ENCODE results near the gene CFAP74.

The CFAP74 gene

DNA sequence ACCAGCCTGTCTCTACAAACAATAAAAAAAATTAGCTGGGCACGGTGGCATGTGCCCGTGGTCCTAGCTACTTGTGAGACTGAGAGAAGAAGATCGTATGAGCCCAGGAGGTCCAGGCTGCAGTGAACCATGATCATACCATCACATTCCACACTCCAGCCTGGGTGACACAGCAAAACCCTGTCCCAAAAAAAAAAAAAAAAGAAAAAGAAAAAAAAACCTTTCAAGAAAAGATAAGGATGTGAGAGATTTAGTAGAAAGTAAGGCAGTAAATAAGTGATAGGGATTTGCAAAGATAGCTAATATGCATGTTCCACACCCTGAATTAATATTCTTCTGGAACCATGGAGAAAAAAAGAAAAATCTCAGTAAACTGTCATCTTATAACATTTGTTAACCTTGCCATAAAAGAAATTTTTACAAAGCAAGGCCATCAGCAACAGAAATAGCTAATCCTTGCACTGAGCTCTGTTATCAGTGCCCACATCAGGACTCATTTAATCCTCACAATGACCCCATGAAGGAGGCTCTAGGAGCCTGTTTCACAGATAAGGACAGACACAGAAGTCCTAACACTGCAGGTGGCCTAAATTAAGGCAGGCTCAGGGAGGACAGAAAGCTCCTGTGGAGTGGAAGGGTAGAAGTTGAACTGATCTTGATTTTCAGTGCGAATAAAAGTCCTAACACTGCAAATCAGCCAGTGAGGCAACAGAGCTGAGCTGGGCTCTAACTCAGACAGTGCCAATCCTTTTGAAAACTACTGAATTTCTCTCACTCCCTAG lies 120.3 kb downstream of the CFAP74 start:
- Histone ChIP-seq H3K27me3 (ENCODE audit: control insufficient read depth, insufficient read depth, low read length, poor library complexity, severe bottlenecking) (no peaks in the 10 kb centered on the region), H3K4me3 (ENCODE audit: insufficient read depth, low read depth, low read length) (no peak overlapping the region), H3K36me3 (ENCODE audit: control insufficient read depth, insufficient read depth, low read length) (no peaks in the 10 kb centered on the region), H3K27ac (ENCODE audit: insufficient read depth, low read depth, low read length, poor library complexity, severe bottlenecking) (no peak overlapping the region), H3K4me1 (ENCODE audit: control insufficient read depth, insufficient read depth, low read length) (peaks cover 7% of the 10 kb centered on the region), H3K9me3 (ENCODE audit: control insufficient read depth, low read length) (no peaks in the 10 kb centered on the region)
- WGBS, 2 experiments = 75 to 85% methylated on average over 4 of the region's 4 CpGs

DNA sequence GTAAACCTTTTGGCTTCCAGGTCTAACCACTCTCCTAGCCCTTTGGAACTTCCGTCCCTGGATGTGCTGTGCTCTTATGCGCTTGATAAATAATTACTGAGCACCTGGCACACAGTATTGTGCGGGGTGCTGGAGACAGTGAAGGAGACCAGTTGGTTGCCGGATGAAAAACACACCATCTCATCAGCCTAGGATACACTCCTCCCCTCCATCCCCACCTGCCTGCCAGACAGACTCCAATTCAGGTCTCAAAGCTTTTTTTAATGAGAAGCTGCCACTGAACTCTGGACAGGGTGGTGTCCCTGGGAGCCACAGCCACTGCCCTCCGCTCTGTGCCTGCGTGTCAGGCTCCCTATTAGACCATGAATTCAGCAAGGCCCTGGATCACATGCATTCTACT lies 121.9 kb downstream of the CFAP74 start:
- WGBS, 2 experiments = 92 to 94% methylated on average over 6 of the region's 6 CpGs
- no peak overlapping the region for H3K27ac ChIP-seq (ENCODE audit: insufficient read depth, low read depth, low read length, poor library complexity, severe bottlenecking)
- no peaks in the 10 kb centered on the region for H3K9me3 ChIP-seq (ENCODE audit: control insufficient read depth, low read length)
- H3K27me3 ChIP-seq (ENCODE audit: control insufficient read depth, insufficient read depth, low read length, poor library complexity, severe bottlenecking) = no peaks in the 10 kb centered on the region
- peaks cover under 1% of the 10 kb centered on the region for H3K36me3 ChIP-seq (ENCODE audit: control insufficient read depth, insufficient read depth, low read length)
- H3K4me3 ChIP-seq (ENCODE audit: insufficient read depth, low read depth, low read length) = no peak overlapping the region
- peaks cover 7% of the 10 kb centered on the region for H3K4me1 ChIP-seq (ENCODE audit: control insufficient read depth, insufficient read depth, low read length)

DNA sequence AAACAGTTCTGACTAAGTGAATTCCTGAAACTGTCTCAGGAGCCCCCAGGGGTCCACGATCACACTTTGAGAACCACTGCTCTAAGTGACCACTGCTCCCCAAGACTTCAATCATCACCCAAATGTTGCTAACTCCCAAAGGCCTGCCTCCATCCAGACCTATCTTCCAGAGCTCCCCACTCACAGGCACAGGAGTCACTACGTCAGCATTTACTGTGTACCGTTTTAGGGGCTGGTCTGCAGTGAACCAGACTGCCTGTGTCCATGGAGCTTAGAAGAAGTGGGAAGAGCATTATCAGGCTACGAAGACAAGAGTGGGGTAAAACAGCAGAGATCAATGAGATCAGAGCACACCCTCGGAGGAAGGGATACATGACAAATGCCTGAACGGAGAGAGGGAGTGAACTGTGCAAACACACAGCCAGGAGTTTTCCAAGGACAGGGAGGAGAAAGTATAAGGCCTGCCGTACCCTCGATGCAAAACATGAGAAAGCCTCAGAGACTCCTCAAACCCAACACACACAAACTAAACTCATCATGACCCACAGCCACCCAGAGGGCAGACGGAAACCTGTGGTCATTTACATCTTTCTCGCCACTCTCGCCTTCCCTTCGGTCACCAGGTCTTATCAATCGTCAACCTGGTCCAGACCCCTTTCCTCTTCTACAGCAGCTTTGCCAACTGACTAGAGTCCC lies 122.8 kb downstream of the CFAP74 start:
- H3K4me1 ChIP-seq (ENCODE audit: control insufficient read depth, insufficient read depth, low read length) = peaks cover 7% of the 10 kb centered on the region

DNA sequence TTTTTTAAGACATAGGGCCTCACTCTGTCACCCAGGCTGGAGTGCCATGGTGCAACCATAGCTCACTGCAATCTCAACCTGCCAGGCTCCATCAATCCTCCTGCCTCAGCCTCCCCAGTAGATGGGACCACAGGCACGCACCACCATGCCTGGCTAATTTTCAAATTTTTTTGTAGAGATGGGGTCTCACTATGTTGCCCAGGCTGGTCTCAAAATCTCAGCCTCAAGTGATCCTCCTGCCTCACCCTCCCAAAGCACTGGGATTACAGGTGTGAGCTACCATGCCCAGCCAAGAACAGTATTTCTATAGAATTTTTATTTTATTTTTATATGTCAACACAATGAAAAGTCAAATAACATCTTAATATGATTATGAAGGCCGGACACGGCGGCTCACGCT lies 123.6 kb downstream of the CFAP74 start:
- Histone ChIP-seq H3K27me3 (ENCODE audit: control insufficient read depth, insufficient read depth, low read length, poor library complexity, severe bottlenecking) (no peaks in the 10 kb centered on the region), H3K9me3 (ENCODE audit: control insufficient read depth, low read length) (no peaks in the 10 kb centered on the region), H3K36me3 (ENCODE audit: control insufficient read depth, insufficient read depth, low read length) (peaks cover 18% of the 10 kb centered on the region), H3K4me3 (ENCODE audit: insufficient read depth, low read depth, low read length) (no peak overlapping the region), H3K4me1 (ENCODE audit: control insufficient read depth, insufficient read depth, low read length) (peaks cover 7% of the 10 kb centered on the region), H3K27ac (ENCODE audit: insufficient read depth, low read depth, low read length, poor library complexity, severe bottlenecking) (no peak overlapping the region)
- 96 to 98% methylated on average over 5 of the region's 5 CpGs for WGBS, 2 experiments

More for the DNA sequence above, 122.8 kb downstream of the CFAP74 start:
- WGBS, 2 experiments = 85 to 87% methylated on average over 13 of the region's 13 CpGs
- H3K4me3 ChIP-seq (ENCODE audit: insufficient read depth, low read depth, low read length) = no peak overlapping the region
- H3K27ac ChIP-seq (ENCODE audit: insufficient read depth, low read depth, low read length, poor library complexity, severe bottlenecking) = no peak overlapping the region
- peaks cover 10% of the 10 kb centered on the region for H3K36me3 ChIP-seq (ENCODE audit: control insufficient read depth, insufficient read depth, low read length)
- no peaks in the 10 kb centered on the region for H3K9me3 ChIP-seq (ENCODE audit: control insufficient read depth, low read length)
- H3K27me3 ChIP-seq (ENCODE audit: control insufficient read depth, insufficient read depth, low read length, poor library complexity, severe bottlenecking) = no peaks in the 10 kb centered on the region

DNA sequence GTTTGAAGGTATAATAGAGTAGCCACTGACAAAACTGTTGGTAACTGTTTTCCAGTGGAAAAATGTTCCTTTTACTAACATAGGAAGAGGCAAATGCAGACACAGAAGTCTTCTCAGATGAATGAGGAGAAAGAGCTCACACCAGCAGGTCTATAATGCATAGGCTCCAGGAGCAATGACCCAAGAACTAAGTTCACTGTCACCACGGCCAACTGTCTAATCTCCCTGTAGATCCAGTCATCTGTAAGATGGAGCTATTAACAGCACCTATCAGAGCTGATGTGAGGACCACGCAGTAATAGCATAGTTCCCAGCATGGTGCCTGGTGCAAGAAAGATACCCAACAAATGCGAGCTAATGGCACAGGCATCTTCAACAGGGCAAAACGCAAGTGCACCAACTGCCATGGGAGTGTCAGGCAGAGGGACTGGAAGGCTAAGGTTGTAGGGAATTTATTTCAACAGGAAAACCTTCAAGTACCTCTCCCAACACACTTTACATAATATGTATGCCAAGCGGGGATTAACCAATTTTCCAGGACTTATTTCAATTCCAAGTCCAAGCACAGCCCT lies 125.6 kb downstream of the CFAP74 start:
- Histone ChIP-seq H3K27ac (ENCODE audit: insufficient read depth, low read depth, low read length, poor library complexity, severe bottlenecking) (no peak overlapping the region), H3K27me3 (ENCODE audit: control insufficient read depth, insufficient read depth, low read length, poor library complexity, severe bottlenecking) (no peaks in the 10 kb centered on the region), H3K36me3 (ENCODE audit: control insufficient read depth, insufficient read depth, low read length) (peaks cover 23% of the 10 kb centered on the region), H3K4me3 (ENCODE audit: insufficient read depth, low read depth, low read length) (no peak overlapping the region), H3K4me1 (ENCODE audit: control insufficient read depth, insufficient read depth, low read length) (peaks cover 7% of the 10 kb centered on the region), H3K9me3 (ENCODE audit: control insufficient read depth, low read length) (no peaks in the 10 kb centered on the region)
- 82 to 85% methylated on average over 5 of the region's 5 CpGs for WGBS, 2 experiments

DNA sequence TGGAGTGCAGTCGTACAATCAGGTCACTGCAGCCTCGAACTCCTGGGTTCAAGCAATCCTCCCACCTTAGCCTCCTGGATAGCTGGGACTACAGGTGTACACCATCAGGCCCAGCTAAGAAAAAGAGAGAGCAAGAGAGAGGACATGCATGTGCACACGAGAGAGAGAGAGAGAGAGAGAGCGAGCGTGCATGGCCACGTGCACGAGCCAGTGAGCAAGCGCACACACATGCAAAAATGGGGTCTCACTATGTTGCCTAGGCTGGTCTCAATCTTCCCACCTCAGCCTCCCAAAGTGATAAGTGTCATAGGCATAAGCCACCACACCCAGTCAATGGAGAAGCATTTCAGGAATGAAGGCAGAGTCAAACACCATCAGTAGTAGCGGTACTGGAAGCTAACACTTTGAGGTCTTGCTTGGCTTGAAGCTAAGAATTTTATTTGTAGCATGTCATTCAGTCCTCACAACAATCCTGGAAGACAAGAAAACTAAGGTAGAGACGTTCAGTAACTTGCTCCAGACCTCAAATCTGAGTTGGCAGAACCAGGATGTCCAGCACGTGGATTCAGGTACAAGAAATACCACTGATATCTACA lies 127.2 kb downstream of the CFAP74 start:
- H3K4me1 ChIP-seq (ENCODE audit: control insufficient read depth, insufficient read depth, low read length) = peaks cover 1% of the 10 kb centered on the region
- H3K9me3 ChIP-seq (ENCODE audit: control insufficient read depth, low read length) = no peaks in the 10 kb centered on the region
- whole genome bisulfite sequencing, 2 experiments = 93 to 97% methylated on average over 11 of the region's 11 CpGs
- no peaks in the 10 kb centered on the region for H3K27me3 ChIP-seq (ENCODE audit: control insufficient read depth, insufficient read depth, low read length, poor library complexity, severe bottlenecking)
- no peak overlapping the region for H3K27ac ChIP-seq (ENCODE audit: insufficient read depth, low read depth, low read length, poor library complexity, severe bottlenecking)
- peaks cover 23% of the 10 kb centered on the region for H3K36me3 ChIP-seq (ENCODE audit: control insufficient read depth, insufficient read depth, low read length)
- no peak overlapping the region for H3K4me3 ChIP-seq (ENCODE audit: insufficient read depth, low read depth, low read length)

DNA sequence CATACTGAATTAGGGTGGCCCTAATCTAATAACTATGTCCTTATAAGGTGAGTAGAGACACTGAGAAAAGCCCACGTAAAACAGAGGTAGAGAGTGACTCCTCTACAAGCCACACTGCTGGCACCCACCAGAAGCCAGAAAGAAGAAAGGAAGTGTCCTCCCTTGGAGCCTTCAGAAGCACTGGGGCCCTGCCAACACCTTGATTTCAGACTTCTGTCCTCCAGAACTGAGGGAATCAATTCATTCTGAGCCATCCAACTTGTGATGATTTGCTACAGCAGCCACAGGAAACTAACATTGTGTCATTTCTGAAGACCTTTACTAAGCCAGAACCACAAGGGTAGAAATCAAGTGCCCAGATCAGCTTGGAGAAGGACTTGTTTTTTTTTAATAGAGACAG lies 127.7 kb downstream of the CFAP74 start:
- no peaks in the 10 kb centered on the region for H3K4me1 ChIP-seq (ENCODE audit: control insufficient read depth, insufficient read depth, low read length)
- no peaks in the 10 kb centered on the region for H3K27me3 ChIP-seq (ENCODE audit: control insufficient read depth, insufficient read depth, low read length, poor library complexity, severe bottlenecking)
- H3K36me3 ChIP-seq (ENCODE audit: control insufficient read depth, insufficient read depth, low read length) = peaks cover 23% of the 10 kb centered on the region
- no peak overlapping the region for H3K27ac ChIP-seq (ENCODE audit: insufficient read depth, low read depth, low read length, poor library complexity, severe bottlenecking)
- WGBS, 2 experiments = 95% methylated on average over 1 of the region's 1 CpG
- no peak overlapping the region for H3K4me3 ChIP-seq (ENCODE audit: insufficient read depth, low read depth, low read length)
- no peaks in the 10 kb centered on the region for H3K9me3 ChIP-seq (ENCODE audit: control insufficient read depth, low read length)

DNA sequence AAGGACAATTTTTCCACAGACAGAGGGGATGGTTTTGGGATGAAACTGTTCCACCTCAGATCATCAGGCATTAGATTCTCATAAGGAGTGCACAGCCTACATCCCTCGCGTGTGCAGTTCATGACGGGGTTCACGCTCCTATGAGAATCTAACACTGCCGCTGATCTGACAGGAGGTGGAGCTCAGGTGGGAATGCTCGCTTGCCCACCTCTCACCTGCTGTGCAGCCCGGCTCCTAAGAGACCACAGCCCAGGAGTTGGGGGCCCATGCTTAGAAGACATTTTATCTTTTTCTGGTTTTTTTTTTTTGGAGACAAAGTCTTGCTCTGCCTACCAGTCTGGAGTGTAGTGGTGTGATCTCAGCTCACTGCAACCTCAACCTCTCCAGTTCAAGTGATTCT lies 128.7 kb downstream of the CFAP74 start:
- H3K4me1 ChIP-seq (ENCODE audit: control insufficient read depth, insufficient read depth, low read length) = no peaks in the 10 kb centered on the region
- H3K27ac ChIP-seq (ENCODE audit: insufficient read depth, low read depth, low read length, poor library complexity, severe bottlenecking) = no peak overlapping the region
- H3K4me3 ChIP-seq (ENCODE audit: insufficient read depth, low read depth, low read length) = no peak overlapping the region
- H3K36me3 ChIP-seq (ENCODE audit: control insufficient read depth, insufficient read depth, low read length) = peaks cover 26% of the 10 kb centered on the region
- 95 to 96% methylated on average over 7 of the region's 7 CpGs for WGBS, 2 experiments
- no peaks in the 10 kb centered on the region for H3K27me3 ChIP-seq (ENCODE audit: control insufficient read depth, insufficient read depth, low read length, poor library complexity, severe bottlenecking)
- no peaks in the 10 kb centered on the region for H3K9me3 ChIP-seq (ENCODE audit: control insufficient read depth, low read length)

DNA sequence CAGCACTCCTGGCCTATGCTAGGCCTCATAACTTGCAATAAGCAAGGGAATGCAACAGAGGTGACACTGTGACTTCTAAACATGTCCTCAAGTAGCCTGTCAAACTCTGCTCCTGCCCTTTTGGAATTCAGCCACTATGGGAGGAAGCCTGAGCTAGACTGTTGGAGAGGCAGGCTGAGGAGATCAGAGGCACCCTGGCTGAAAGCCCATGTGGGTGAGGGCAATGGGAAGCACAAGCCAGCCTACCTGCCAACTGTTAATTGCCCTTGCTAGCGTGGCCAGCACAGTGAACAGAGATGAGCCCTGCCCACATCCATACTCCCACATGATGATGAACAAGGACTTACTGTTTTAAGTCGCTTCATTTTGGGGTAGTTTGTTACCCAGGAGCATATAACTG lies 130.4 kb downstream of the CFAP74 start:
- WGBS, 2 experiments = 94 to 97% methylated on average over 2 of the region's 2 CpGs
- Histone ChIP-seq H3K4me1 (ENCODE audit: control insufficient read depth, insufficient read depth, low read length) (no peaks in the 10 kb centered on the region), H3K27ac (ENCODE audit: insufficient read depth, low read depth, low read length, poor library complexity, severe bottlenecking) (no peak overlapping the region), H3K4me3 (ENCODE audit: insufficient read depth, low read depth, low read length) (no peak overlapping the region), H3K27me3 (ENCODE audit: control insufficient read depth, insufficient read depth, low read length, poor library complexity, severe bottlenecking) (no peaks in the 10 kb centered on the region), H3K36me3 (ENCODE audit: control insufficient read depth, insufficient read depth, low read length) (peaks cover 26% of the 10 kb centered on the region), H3K9me3 (ENCODE audit: control insufficient read depth, low read length) (no peaks in the 10 kb centered on the region)

Measured in ectodermal cell (in vitro differentiated cells).